ENCODE measurements around the gene PDK4.

Gene PDK4
- total RNA-seq, result 0 to 0.12 (median 0) reads per million in 9 experiments

- Mint-ChIP-seq H3K27me3 (peaks cover 14 to 27% of the 10 kb centered on the region in 2 donors), H3K27ac (no peak within 1 kb of the TSS), H3K36me3 (ENCODE audit: insufficient read depth) (no peaks in the 10 kb centered on the region), H3K4me3 (peak within 1 kb of the TSS in 1 of 2 donors; percentile 42), H3K4me1 (ENCODE audit: low read depth in 2 of 2) (no peaks in the 10 kb centered on the region), H3K9me3 (peaks cover 0 to 2% of the 10 kb centered on the region in 2 donors)
- ATAC-seq (replicated peaks) (no peak), DNase-seq (no peak)
Observed at GRCh38 chr7:95596198-95597063, at the start of gene PDK4. Gene PDK4, minus strand, starts transcription at chr7:95596516. Its CDS starts 223 bp downstream, at chr7:95596293.

GRCh38 chr7:95642173-95642572 lies 45.9 kb upstream of the PDK4 start:
- Mint-ChIP-seq H3K27ac (no peak overlapping the region), H3K36me3 (ENCODE audit: insufficient read depth) (no peaks in the 10 kb centered on the region), H3K4me3 (no peak overlapping the region), H3K9me3 (peaks cover 0 to 4% of the 10 kb centered on the region in 2 donors), H3K4me1 (ENCODE audit: low read depth in 2 of 2) (no peaks in the 10 kb centered on the region), H3K27me3 (no peaks in the 10 kb centered on the region)
- ATAC-seq (replicated peaks) (no peak), DNase-seq (no peak)

GRCh38 chr7:95636140-95636940 lies 40.0 kb upstream of the PDK4 start:
- no peaks in the 10 kb centered on the region for H3K27me3 Mint-ChIP-seq
- no peaks in the 10 kb centered on the region for H3K4me1 Mint-ChIP-seq (ENCODE audit: low read depth in 2 of 2)
- H3K4me3 Mint-ChIP-seq, result no peak overlapping the region
- no peaks in the 10 kb centered on the region for H3K36me3 Mint-ChIP-seq (ENCODE audit: insufficient read depth)
- H3K27ac Mint-ChIP-seq, result no peak overlapping the region
- DNase-seq, result no peak
- no peak for ATAC-seq (replicated peaks)
- H3K9me3 Mint-ChIP-seq, result peaks cover 0 to 3% of the 10 kb centered on the region in 2 donors

- Mint-ChIP-seq H3K27me3 (no peaks in the 10 kb centered on the region), H3K36me3 (ENCODE audit: insufficient read depth) (no peaks in the 10 kb centered on the region), H3K27ac (no peak overlapping the region), H3K4me3 (no peak overlapping the region), H3K9me3 (peaks cover 3 to 9% of the 10 kb centered on the region in 2 donors), H3K4me1 (ENCODE audit: low read depth in 2 of 2) (no peaks in the 10 kb centered on the region)
- ATAC-seq (replicated peaks), result no peak
- DNase-seq, result no peak
Observed at GRCh38 chr7:95632609-95633008, 36.3 kb upstream of the PDK4 start.

- Mint-ChIP-seq H3K4me1 (ENCODE audit: low read depth in 2 of 2) (no peaks in the 10 kb centered on the region), H3K4me3 (no peak overlapping the region), H3K27me3 (no peaks in the 10 kb centered on the region), H3K36me3 (ENCODE audit: insufficient read depth) (no peaks in the 10 kb centered on the region), H3K9me3 (peaks cover 3 to 9% of the 10 kb centered on the region in 2 donors), H3K27ac (no peak overlapping the region)
- DNase-seq (no peak), ATAC-seq (replicated peaks) (no peak)
Observed at GRCh38 chr7:95631527-95631926, 35.2 kb upstream of the PDK4 start.

GRCh38 chr7:95630702-95631458 lies 34.6 kb upstream of the PDK4 start:
- no peak for DNase-seq
- no peaks in the 10 kb centered on the region for H3K36me3 Mint-ChIP-seq (ENCODE audit: insufficient read depth)
- H3K4me1 Mint-ChIP-seq (ENCODE audit: low read depth in 2 of 2), result no peaks in the 10 kb centered on the region
- no peak overlapping the region for H3K4me3 Mint-ChIP-seq
- no peak overlapping the region for H3K27ac Mint-ChIP-seq
- H3K27me3 Mint-ChIP-seq, result no peaks in the 10 kb centered on the region
- peaks cover 2 to 9% of the 10 kb centered on the region in 2 donors for H3K9me3 Mint-ChIP-seq
- no peak for ATAC-seq (replicated peaks)

GRCh38 chr7:95628831-95629439 lies 32.6 kb upstream of the PDK4 start:
- DNase-seq, result no peak
- Mint-ChIP-seq H3K4me3 (no peak overlapping the region), H3K9me3 (peaks cover 0 to 9% of the 10 kb centered on the region in 2 donors), H3K36me3 (ENCODE audit: insufficient read depth) (no peaks in the 10 kb centered on the region), H3K27ac (no peak overlapping the region), H3K4me1 (ENCODE audit: low read depth in 2 of 2) (no peaks in the 10 kb centered on the region), H3K27me3 (no peaks in the 10 kb centered on the region)
- ATAC-seq (replicated peaks), result no peak

- Mint-ChIP-seq H3K36me3 (ENCODE audit: insufficient read depth) (no peaks in the 10 kb centered on the region), H3K9me3 (peaks cover 0 to 9% of the 10 kb centered on the region in 2 donors), H3K27ac (no peak overlapping the region), H3K27me3 (no peaks in the 10 kb centered on the region), H3K4me3 (no peak overlapping the region), H3K4me1 (ENCODE audit: low read depth in 2 of 2) (no peaks in the 10 kb centered on the region)
- ATAC-seq (replicated peaks) (no peak), DNase-seq (no peak)
Observed at GRCh38 chr7:95623788-95624187, 27.5 kb upstream of the PDK4 start.

GRCh38 chr7:95622859-95623258 lies 26.5 kb upstream of the PDK4 start:
- H3K27ac Mint-ChIP-seq, result no peak overlapping the region
- H3K36me3 Mint-ChIP-seq (ENCODE audit: insufficient read depth), result no peaks in the 10 kb centered on the region
- H3K9me3 Mint-ChIP-seq, result peaks cover 0 to under 1% of the 10 kb centered on the region in 2 donors
- H3K27me3 Mint-ChIP-seq, result no peaks in the 10 kb centered on the region
- DNase-seq, result no peak
- H3K4me3 Mint-ChIP-seq, result no peak overlapping the region
- no peak for ATAC-seq (replicated peaks)
- H3K4me1 Mint-ChIP-seq (ENCODE audit: low read depth in 2 of 2), result no peaks in the 10 kb centered on the region

GRCh38 chr7:95622001-95622549 lies 25.8 kb upstream of the PDK4 start:
- Mint-ChIP-seq H3K36me3 (ENCODE audit: insufficient read depth) (no peaks in the 10 kb centered on the region), H3K9me3 (no peaks in the 10 kb centered on the region), H3K27me3 (no peaks in the 10 kb centered on the region), H3K4me3 (no peak overlapping the region), H3K27ac (no peak overlapping the region), H3K4me1 (ENCODE audit: low read depth in 2 of 2) (no peaks in the 10 kb centered on the region)
- no peak for ATAC-seq (replicated peaks)
- DNase-seq, result no peak

- DNase-seq (no peak), ATAC-seq (replicated peaks) (no peak)
- no peak overlapping the region for H3K27ac Mint-ChIP-seq
- H3K27me3 Mint-ChIP-seq, result no peaks in the 10 kb centered on the region
- no peak overlapping the region for H3K4me3 Mint-ChIP-seq
- H3K4me1 Mint-ChIP-seq (ENCODE audit: low read depth in 2 of 2), result no peaks in the 10 kb centered on the region
- H3K9me3 Mint-ChIP-seq, result no peaks in the 10 kb centered on the region
- H3K36me3 Mint-ChIP-seq (ENCODE audit: insufficient read depth), result no peaks in the 10 kb centered on the region
Observed at GRCh38 chr7:95621404-95621803, 25.1 kb upstream of the PDK4 start.

GRCh38 chr7:95620631-95621030 lies 24.3 kb upstream of the PDK4 start:
- Mint-ChIP-seq H3K27ac (no peak overlapping the region), H3K4me1 (ENCODE audit: low read depth in 2 of 2) (no peaks in the 10 kb centered on the region), H3K9me3 (no peaks in the 10 kb centered on the region), H3K4me3 (no peak overlapping the region), H3K36me3 (ENCODE audit: insufficient read depth) (no peaks in the 10 kb centered on the region), H3K27me3 (no peaks in the 10 kb centered on the region)
- ATAC-seq (replicated peaks) (no peak), DNase-seq (no peak)

GRCh38 chr7:95619921-95620320 lies 23.6 kb upstream of the PDK4 start:
- ATAC-seq (replicated peaks), result no peak
- H3K9me3 Mint-ChIP-seq, result peaks cover 0 to 7% of the 10 kb centered on the region in 2 donors
- no peaks in the 10 kb centered on the region for H3K27me3 Mint-ChIP-seq
- no peaks in the 10 kb centered on the region for H3K4me1 Mint-ChIP-seq (ENCODE audit: low read depth in 2 of 2)
- H3K27ac Mint-ChIP-seq, result no peak overlapping the region
- no peak overlapping the region for H3K4me3 Mint-ChIP-seq
- no peak for DNase-seq
- H3K36me3 Mint-ChIP-seq (ENCODE audit: insufficient read depth), result no peaks in the 10 kb centered on the region
